Cortex of kidney (tissue), 1 donor: Measurements from ENCODE around the gene TAOK1.
"Not testable (repeated sequence)": the region's sequence is repeated elsewhere in the genome, so short reads cannot be mapped to it uniquely, and the experiment has no call there.

Source experiments
- DNase-seq: peaks from one replicate; lab custom pipeline; 2025; lab: John Stamatoyannopoulos, UW

TAOK1 gene

DNA sequence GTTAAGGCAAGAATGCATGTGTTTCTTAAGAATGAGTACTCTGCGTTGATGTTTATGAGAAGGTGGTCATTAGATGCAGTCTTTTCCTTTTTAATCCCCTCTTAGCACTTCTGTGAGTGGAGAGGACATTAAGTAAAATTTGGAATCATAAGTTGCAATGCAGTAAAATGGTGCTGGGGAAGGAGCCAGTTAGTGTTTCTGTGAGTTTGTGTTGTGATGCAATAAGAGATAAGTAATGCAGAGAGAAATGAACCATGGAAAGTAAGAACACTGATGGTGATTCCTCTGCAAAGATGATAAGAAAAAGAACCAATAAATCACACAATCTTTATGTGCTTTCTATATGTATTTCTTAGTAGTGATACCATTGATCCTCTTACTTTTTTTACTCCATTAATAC, 156.7 kb downstream of the TAOK1 start:
- no peak for DNase-seq

DNA sequence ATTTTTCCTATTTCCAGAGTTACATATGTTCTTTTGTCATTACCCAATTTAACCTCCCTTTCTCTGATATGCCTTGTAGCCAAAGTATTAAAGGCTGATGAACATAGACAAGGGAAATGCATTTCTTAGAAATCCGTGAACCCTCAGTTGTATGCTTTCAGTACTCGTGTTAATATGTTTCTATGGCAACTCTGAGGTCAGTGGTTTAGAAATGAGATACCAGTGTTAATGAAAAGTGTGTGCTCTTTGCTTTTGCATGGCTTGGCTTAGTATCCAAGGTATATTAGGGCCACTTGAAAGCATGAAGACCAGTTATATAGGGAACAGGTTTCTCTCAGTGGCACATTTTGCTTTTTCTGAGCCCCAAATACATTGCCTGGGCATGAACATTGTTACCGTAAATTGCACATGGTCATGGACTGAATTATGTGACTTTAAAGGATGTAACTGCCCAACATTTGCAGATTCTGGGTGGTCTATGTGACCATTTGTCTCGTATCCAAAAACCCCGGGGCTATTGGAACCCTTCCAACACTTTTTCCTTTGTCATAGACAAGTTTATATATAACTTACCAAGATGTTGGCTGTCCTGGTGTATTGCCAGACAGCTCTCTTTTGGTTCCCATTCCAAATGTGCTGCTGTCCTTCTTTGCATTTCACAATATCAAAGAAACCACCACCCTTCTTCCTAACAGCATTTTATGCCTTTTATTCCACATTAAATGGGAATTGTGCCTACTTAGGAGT, 159.2 kb downstream of the TAOK1 start:
- no peak for DNase-seq

DNA sequence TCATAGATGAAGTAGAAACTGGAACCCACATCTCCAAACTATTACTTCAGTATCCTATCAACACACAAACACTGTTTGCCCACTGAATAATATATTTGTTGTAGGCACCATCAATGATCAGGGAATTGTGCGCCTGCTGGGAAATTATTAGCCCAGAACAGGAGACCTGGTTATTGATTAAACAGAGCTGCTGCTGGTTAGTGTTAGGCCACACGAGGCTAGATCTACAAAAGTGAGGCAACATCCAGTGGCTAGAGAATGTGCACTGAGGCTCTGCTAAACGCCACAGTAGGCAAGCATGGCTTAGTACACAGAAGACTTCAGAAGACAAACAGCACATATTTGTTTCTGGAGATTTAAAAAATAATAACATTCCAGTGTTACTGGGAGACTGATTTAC, 165.7 kb downstream of the TAOK1 start:
- DNase-seq = no peak

DNA sequence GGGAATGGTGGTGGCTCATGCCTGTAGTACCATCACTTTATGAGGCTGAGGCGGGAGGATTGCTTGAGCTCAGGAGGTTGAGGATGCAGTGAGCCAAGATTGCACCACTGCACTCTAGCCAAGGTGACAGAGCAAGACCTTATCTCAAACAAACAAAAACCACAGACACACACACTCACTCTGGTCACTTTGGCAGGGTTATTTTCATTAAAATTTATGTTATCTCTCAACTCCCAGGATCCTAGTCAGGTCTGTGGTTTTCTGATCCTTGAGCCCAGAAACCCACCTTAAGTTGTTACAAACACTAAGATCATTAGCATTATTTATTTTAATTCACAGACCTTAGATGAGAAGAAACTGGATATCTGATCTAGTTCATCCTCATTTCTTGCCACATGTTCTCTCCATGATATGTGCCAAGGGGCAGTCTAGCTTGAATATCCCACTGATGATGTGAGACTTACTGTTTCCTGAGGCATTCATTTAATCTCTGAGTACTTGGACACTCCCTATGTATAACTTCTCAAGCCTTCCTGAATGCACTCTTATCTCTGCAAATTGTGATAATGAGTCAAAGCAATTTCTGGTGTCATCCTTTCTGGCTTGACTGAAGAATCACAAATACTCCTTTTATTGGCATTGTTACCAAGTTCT, 167.0 kb downstream of the TAOK1 start:
- no peak for DNase-seq

DNA sequence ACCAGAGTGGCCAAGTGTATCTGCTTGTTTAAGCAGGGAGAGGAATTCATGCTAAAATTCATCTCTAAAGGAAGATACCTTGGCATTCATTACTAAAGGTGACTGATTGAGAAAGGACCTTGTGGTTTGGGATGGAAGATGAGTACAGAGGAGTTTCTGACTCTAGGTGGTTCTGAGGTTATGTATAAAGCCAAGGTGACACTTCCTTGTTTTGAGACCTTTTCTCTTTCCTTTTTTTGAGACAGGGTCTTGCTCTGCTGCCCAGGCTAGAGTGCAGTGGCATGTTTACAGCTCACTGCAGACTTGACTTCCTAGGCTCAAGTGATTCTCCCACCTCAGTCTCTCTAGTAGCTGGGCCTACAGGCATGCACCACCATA, 167.6 kb downstream of the TAOK1 start:
- no peak for DNase-seq

DNA sequence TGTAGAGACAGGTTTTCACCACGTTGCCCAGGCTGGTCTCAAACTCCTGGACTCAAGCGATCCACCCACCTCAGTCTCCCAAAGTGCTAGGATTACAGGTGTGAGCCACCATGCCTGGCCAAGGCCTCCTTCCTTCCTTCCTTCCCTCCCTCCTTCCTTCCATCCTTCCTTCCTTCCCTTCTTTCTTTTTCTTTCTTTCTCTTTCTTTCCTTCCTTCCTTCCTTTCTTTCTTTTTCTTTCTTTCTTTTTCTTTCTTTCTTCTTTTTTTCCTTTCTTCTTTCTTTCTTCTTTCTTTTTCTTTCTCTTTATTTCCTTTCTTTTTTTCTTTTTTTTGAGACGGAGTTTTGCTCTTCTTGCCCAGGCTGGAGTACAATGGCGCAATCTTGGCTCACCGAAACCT, 168.0 kb downstream of the TAOK1 start:
- DNase-seq = not testable (repeated sequence)

DNA sequence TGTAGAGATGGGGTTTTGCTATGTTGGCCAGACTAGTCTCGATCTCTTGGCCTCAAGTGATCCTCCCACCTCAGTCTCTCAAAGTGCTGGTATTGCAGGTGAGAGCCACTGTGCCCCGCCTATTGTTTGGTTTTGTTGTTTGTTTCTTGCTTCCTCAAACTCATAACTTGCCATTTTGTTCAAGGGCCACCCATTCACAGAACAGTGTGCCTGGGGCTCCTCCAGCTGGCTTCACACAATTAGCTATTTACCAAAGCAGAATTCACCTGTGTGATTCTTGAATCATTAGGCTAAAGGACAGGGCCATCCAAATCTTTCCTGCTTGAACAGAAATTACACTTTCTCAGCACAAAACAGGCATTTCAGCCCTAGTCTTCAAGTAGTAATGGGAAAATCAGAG, 169.5 kb downstream of the TAOK1 start:
- no peak for DNase-seq

DNA sequence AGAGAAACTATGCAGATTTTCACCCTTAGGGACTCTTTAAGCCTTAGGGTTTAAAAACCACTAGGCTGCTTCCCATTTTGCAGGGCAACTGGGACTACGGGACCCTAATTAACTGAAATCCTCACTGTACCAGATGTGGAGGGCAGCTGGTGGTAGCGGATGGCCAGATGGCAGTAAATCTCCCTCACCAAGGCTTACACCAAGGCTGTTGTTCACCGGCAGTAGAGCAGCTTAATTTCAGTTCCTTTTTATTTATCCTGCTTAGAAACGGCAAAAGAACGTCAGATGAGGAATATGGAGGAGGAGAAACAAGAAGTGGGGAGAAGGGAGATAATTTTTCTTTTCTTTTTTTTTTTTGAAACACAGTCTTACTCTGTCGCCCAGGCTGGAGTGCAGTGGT, 170.2 kb downstream of the TAOK1 start:
- DNase-seq = no peak

DNA sequence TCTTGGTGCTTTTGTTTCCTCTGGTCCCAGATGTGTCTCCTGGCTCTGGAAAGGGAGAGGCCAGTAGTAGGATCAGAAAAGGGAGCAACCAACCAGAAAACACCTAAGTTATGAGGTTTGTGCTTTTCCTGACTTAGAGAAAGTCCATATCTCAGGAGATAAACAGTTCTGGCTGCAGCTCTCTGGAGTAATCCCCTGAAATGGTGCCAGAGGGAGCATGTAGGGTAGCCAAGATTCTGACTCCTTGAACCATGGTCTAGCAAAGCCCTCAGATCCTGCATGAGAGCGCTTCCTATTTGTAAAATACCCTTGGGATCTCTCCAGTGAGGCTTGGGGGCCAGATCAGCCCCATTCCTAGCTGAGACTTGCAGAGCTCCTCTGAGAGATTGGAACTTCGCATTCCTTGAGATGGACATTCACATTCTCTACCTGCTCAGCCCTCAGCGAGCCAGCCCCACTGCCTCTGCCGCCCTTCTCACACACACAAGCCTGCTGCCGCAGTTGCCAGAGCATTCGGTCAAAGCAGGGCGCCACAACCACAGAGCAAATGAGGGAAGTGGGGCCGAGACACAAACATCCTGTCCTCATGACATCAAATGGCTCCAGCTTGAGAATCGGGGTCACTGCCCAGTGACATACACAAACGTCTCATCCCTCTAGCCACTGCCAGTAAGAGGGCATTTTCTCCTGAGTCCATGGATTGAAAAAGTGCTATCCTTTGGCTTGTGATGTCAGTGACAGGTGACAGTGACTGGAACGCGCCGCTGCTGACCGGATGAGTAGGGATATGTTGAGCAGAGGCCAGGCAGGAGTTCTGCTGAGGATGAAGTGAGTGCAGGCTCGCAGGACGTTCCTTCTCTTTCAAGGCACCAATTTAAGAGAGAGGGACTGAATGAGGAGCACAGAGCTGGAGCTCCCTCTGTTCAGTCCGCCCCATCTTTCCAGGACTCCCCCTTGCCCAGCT, 171.7 kb downstream of the TAOK1 start:
- DNase-seq = no peak

DNA sequence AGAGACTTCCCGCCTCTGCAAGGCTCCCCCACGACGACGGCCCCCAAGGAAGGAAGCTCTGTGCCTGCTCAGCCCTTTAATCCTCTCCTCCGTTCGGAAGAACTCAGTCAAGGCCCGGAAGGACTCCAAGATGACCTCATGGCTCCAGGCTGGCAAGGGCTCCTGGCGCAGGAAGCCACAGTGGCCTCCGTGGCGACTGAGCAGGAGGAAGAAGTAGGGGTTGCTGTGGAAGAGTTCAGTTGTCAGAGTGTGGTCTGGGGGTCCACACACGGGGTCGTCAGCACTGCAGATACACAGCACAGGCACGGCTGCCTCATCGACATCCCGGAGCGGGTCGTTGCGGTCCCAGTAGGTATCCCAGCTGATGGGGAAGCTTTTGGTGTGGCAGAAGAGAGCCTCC, 172.5 kb downstream of the TAOK1 start:
- no peak for DNase-seq

DNA sequence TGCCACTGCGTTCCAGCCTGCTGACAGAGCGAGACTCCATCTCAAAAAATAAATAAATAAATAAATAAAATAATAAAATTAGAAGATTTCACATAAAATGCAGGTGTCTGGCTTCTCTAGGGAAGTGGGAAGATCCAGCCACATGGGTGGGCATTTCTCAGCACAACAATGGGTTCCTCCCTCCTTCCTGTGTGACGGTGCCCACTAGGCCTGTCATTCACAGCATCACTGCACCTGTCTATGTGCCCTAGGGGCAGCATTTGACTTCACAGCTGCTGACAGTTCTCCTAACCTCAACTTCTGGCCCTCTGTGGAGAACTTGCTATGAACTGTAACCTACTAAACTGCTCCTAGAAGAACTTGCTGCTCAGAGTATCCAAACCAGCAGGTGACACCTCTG, 173.7 kb downstream of the TAOK1 start:
- DNase-seq = no peak

DNA sequence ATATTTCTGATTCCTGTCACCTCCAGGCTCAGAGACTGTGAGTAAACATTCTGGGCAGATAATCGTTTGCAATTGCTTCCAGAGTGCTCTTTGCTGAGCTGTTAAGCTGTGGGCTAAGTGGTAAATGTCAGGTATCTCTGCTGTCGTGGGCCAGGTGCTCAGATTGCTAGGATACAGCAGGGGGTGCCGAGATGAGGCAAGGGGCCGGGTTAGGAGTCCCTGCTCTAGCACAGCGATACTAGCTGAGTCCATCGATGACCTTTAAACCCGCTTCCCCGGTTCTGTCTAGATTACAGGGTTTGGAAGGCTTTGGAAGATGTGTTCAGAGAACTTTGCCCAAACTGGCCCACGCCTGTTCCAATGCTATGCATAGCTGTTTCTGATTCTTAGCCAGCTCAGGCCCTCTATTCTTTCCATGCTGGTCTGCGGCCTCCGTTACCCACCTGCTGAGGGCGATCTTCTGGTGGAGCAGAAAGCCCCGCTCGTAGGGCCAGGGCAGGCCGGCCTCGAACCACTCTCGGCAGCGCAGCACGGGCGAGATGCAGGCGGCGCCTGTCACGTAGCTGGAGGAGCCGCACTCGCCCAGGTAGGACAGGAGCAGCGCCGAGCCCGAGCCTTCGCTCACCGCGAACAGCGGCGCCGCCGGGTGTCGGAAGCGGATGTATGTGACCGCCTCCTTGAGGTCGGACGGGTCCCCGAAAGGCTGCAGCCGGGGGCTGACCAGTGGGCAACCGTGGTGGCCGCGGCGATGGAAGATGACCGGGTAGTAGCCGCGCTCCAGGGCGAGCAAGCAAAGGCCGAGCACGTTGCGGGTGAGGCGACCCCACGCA, 175.7 kb downstream of the TAOK1 start:
- no peak for DNase-seq

DNA sequence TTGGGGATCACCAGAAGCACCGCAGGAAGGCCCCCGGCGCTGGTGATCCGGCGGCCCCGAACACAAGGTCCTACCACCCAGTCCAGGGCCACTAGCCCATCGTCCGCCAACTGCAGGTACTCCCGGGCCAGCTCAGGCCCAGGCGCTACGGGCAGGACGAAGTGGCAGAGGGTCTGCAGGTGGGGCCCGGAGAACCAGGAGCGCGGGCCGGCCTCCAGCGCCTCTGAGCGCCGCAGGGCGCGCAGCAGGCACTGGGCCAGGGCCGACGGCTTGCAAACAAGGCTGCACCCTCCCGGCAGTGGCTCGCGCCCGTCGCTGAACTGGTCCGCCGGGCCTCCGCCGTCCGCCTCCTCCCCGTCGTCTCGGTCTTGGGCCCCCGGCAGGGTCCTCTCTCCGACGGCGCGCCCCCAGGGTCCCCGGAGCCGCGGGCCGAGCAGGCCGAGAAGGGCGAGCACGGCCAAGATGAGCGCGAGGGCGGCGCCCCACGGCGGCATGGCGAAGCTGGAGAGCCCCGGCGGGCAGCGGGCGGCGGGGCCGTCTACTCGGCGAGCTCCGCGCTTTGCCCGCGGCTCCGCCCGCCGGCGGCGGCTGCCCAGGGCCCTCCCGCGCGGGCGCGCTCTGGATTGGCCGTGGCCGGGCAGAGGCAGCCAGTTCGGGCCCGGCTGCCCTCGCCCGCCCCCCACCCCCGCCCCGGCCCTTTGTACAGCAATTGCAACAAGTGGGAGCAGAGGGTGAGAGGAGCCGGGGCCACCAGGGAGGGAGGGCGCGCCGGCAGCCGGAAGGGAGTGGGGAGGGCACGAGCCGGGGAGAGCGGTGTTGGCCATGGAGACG, 176.5 kb downstream of the TAOK1 start, which contains the start of gene ABHD15:
ABHD15 (minus strand) TSS at position 565 of the 831 bp plus-strand sequence; CDS start at position 494, 71 bp downstream.
- no peak for DNase-seq

DNA sequence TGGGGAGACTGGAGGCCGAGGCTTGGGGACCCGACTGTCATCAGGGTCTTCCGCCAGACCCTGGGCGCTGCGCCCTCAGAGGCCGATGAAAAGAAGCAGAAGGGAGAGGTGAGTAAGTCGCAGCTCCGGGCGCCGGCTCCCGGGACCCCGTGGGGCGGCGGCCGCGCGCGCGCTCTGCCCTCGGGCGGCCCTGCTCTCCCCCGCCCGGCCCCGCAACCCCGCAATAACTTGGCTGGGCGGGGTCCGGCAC, 177.1 kb downstream of the TAOK1 start:
- no peak for DNase-seq

DNA sequence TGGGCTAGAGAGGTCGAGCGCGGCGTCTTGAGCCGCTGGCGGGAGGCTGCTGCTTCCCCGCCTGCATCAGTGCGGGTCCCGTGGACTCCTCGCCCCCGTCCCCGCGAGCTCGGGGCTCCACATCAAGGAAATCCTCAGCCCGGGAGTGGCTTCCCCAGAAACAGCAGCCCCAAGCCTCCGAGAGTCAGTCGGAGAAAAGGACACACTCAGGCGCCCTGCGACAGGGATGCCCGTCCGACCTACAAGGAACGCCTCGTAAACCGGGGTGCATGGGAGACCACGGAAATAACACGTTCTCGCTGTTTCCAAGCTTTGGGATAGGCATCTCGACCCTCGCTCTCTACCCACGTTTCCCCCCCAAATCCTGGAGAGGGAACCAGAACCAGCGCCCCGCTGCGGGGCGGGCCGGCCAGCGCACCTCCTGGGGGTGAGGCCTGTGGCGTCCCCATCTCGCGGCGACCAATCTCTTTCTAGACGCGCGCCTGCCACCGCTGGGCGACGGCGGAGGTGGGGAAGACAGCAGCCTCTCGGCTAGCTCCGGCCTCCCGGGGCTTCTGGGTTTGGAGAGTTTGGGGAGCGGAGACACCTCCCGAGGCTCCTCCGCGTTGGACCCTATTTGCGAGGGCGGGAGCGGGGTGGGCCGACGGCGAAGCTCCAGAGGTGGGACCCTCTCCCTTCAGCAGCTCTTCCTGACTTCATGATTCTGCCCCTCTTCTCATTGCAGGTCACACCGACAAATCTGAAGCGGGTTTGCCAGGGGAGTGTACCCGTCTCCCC, 177.6 kb downstream of the TAOK1 start:
- no peak for DNase-seq

DNA sequence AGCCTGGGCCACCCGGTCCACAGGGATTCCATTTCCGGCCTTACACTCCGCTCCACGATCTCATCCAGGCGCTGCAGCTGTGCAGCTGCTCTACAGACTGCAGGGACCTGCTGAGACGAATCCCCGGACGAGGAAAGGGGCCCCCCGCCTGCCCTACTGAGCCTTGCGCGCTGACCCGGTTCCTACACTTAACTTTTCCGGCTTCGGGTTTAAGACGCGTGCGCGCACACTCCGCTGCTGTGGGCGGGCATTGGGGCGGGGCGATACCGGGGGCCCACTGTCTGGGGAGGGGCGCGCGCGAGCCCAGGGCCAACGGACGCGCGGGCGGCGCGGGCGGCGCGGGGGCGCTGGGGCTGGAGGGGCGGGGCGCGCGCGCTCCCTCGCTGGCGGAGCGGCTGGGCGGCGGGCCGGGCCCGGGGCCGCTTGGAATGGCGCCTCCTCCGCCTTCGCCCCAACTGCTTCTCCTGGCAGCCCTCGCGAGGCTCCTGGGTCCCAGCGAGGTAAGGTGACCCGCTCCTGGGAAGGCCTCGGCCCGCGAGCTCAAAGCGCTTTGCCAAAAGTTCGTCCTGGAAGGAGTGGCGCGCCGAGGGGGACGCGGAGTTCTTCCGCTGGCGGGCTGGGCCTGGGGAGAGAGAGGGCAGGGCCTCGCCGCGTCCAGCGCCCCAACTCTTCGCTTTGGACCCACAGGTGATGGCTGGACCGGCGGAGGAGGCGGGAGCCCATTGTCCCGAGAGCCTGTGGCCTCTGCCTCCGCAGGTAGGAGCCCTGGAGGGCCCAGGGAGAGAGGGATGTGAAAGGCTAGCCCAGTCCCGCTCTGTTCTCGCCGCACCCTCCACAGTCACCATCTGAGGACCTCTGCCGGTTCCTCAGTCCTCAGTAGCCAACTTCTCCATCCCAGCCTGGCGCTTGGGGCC, 178.4 kb downstream of the TAOK1 start, which contains the start of gene TP53I13:
TP53I13 (plus strand) TSS at position 371 of the 914 bp plus-strand sequence; CDS start at position 429, 58 bp downstream.
- DNase-seq = no peak

DNA sequence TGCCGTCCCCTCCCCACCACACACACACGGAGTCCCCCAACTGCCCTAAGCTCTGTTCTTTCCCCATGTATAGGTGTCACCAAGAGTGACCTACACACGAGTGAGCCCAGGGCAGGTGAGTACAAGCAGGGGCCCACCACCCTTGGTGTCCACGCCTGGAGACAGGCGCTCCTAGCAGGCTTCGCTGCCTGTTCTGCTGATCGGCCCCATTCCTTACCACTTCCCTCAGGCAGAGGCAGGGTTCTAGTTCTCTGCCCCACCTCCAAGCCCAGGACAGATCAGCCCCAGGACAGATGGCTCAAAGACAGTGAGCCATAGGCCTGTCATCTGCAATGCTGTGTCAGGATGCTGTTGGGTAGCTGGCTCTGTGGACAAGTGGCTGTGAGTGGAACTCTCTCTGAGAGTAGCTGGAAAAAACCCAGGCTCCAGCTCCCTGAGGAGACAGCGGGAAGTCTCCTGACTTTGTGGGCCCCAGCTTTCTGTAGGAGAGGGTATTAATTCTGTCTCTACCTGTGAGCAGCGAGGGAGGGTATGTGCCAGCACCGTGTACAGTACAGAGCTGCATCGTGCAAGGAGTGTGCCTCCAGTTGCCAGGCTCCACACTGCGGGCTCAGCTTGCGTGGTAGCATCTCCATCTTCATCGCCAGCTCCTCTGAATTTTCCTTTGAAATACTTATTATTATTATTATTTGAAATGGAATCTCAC, 179.2 kb downstream of the TAOK1 start:
- no peak for DNase-seq

DNA sequence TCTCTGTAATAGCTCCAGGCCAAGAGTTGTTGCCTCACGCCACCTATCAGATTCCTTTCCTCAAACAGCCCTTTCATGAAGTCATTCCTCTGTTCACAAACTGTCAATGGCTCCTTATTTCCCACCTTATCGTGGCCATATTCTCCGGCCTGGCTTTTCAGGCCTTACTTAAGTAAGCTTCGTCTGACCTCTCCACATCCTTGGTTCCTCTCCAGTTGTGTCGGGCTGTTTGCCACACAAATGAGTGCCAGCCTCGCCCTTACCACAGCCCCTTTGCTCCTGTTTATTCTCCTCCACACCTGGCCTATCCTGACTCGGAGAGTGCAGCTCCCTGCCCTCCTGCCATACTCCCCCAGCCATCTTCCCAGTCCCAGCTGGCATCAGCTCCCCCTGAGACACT, 180.4 kb downstream of the TAOK1 start:
- DNase-seq = no peak
